HG02970 (cell line): Measurements from ENCODE around the gene TYRO3.

ENCODE experiments used
- ATAC-seq: cut with Tn5 transposase; IDR thresholded peaks from one replicate; pipeline ENCODE4 v1.9.1; 2021; ENCODE audit warnings: mild to moderate bottlenecking, moderate library complexity, moderate number of reproducible peaks; ENCODE audit not compliant: unreplicated experiment, low FRiP score

The TYRO3 gene

GRCh38 chr15:41599061-41599460, 40.0 kb downstream of the TYRO3 start:
- ATAC-seq: no peak

- no peak for ATAC-seq
These were observed 44.5 kb downstream of the TYRO3 start for GRCh38 chr15:41603411-41603935.

DNA sequence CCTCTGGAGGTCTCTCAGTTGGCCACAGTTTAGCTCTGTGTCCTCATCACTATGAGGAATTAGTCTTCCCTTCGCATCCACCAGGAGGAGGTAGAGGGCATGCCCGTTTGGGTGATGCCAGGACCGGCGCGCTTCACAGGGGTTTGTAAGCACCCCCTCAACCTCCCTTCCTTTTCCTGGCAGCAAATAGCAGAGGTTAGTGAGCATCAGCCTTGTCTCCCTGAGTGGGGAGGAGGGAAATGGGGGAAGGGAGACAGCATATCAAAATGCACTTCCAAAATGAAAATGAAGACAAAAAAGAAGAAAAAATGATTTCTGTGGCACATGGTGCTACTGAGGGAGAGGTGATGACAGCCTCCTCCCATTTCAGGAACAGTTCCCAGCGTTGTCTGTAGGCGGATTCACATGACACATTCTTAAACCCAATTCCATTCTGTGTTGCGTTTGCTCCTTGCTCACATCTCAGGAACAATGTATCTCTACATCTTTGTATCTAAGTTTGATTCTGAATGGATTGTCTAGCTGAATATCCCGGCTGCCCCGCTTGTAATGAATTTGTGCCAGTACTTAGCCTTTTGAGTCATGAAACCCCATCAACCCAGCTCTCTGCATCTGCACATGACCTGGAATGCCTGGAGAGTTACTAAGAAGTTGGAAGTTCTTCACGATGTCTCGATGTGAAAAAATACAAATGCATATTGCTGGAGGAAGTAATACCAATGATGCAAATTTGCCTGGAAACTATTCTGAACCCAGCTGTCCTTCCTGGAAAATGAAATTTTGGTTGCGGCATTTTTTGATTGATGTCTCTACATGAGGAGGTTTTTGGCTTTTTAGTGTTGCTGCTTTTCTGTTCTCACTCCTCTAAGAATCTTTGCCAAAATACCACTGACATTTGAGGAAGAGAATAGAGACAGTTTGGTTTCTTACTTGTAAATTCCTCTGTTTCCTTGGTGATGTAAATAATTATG, 45.2 kb downstream of the TYRO3 start:
- ATAC-seq: no peak

DNA sequence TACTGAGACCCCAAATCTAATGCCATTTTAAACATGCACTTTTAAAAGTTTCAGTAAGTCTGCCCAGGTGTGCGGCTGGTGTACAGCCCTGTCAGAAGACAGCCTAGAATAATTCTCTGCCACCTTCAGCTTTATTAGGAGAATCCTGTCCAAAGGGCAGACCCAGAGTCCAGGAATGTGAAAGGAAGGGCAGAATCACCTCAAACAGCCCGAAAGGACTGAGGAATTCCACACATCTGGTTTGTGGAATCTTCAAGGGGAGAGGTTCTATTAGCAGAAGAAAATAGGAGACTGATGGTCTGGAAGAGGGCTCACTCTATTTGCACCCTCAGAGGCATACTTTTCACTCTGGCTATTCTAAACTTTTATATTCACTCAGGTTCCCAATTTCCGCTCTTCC, 46.6 kb downstream of the TYRO3 start:
- ATAC-seq: no peak

DNA sequence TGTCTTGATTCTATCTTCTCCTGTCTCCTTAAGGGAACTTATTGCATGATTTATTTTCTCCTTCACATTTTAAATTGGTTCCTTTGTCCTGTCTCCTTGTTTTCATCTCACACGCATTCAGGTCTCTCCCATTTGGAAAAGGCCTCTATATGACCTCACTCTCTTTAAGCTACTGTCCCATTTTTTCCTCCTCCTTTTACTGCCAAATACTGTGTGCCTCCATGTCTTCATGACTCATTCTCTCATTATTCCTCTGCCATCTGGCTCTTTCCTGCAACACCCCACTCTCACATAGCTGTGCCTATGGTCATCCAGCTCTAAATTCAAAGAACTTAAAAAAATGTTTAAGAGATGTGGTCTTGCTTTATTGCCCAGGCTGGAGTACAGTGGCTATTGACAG, 48.0 kb downstream of the TYRO3 start:
- ATAC-seq: no peak

- no peak for ATAC-seq
These were observed 50.1 kb downstream of the TYRO3 start for GRCh38 chr15:41609123-41609522.

GRCh38 chr15:41610048-41610447, 51.0 kb downstream of the TYRO3 start:
- no peak for ATAC-seq

DNA sequence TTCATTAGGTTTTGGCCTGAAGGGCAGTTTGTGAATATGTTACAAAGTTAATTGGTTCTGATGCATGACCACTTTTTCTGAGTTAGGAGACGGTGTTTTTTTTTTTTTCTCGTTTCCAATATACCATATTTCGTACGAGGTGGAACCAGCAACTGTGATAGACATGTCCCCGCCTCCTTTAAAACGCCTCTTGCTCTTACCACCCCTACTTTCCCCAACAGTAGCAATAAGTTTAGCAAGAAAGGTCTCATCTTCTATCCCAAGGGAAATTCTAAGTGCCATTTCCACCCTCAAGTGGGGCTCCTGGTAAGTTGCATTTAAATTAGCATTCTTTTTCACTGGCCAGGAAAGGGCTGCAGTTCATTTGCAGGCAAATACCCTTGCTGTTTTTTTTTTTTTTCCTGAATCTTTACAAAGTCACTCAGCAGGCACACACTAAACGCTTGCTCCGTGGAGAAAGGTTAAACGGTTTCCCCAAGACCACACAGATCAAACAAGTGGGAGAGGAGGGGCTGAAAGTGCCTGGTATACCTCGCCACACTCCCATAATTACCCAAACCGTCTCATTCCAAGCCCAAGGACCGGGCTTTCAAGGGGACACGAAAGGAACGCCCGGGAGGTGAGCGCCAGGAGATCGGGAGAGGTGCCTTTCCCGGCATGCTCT, 61.7 kb downstream of the TYRO3 start:
- ATAC-seq: no peak

- ATAC-seq: no peak
These were observed 62.5 kb downstream of the TYRO3 start for GRCh38 chr15:41621200-41622193.

DNA sequence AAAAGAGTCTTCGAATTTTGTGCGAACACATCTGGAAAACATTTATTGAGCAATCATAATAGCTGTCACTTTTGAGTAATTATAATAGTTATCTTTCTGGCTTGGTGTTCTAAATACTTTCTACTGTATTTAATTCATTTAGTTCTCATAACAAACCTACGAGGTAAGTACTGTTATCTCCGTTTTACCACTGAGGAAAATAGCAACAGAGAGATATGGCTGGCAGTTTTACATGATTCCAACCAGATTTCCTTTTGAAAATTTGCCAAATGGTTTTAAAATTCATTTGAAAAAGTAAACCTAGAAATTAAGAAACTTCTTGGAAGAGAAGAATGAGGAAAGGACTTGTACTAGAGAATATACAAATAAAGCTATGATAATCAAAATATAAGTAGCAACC, 63.9 kb downstream of the TYRO3 start:
- ATAC-seq: no peak

DNA sequence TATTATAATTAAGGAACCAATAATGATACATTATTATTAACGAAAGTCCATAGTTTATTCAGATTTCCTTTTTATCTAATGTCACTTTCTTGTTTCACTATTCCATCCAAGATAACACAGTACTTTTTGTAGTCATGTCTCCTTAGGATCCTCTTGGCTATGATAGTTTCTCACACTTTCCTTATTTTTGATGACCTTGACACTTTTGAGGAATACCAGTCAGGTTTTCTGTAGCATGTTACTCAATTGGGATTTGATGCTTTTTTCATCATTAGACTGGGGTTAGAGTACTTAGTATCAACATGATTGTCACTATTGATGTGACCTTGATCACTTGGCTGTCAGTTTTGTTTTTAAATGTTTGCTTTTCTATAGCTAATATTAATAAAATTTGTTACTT, 68.2 kb downstream of the TYRO3 start:
- no peak for ATAC-seq

GRCh38 chr15:41629463-41629862, 70.5 kb downstream of the TYRO3 start:
- no peak for ATAC-seq

GRCh38 chr15:41629883-41630282, 70.9 kb downstream of the TYRO3 start:
- no peak for ATAC-seq

DNA sequence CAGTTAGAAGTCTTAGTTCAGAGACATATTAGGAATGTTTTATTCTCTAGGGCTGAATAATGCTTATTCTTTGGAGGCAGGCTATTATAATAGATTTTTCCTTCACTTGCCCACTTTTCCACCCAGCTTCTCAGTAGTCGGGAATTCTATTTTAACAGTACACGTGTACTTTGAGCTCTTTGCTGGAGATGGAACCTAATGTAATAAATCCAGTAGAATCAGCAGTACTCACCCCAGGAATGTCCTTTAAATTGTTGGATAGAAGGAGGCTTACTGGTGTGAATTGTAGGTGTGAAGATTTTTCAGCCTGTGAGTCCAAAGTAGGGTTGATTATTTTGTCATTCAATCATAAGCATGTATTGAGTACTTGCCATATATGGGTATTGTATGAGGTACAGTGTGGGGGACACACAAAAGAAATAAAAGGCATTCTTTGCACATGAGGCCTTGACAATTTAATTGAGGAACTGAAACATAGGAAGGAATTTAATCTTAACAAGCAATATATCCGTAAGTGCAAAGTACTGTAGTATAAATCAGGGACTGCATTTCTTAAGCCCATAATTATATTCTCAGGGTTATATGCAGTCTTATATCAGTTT, 71.7 kb downstream of the TYRO3 start:
- no peak for ATAC-seq

DNA sequence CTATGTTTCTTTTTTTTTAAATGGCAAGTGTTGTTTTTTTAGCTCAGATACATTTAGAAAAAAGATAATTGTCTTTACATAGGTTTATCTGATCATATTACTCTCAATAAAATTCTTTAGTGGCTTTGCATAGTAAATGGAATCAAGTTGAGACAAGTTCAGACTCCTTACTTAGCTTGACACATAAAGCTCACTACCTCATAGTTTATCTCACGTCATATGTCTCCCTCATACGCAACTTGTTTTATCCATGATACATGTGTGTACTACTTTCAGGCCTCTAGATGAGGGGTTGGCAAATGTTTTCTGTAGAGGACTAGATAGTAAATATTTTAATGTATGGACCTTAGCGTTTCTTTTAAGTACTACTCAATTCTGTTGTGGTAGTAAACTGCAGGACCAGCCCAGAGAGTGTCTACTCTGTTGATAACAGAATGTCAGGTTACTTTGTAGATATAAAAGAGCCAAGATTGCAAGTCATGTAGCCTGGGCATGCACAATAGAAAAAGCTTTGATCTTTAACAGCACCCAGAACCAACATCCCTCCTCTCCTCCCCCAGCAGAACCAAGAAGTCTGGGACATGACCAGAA, 73.0 kb downstream of the TYRO3 start:
- no peak for ATAC-seq
